CD4-positive, alpha-beta T cell (primary cell): ENCODE measurements around the gene DCUN1D3. TPM values are rescaled to one million over a fixed set of nuclear protein-coding genes. Genes with fewer than 3 reads are reported as not detected.

Source experiments
- ATAC-seq: fragments of 200-7000 bp; cut with Tn5 transposase; one replicate; pipeline ENCODE4 v1.10.0; 2022; ENCODE audit warnings: mild to moderate bottlenecking; ENCODE audit not compliant: poor library complexity
- CTCF ChIA-PET: fragments of 350-600 bp; sonication (Branson Sonifier 250); formaldehyde crosslinking; loops from one replicate; lab custom pipeline; 2021; ENCODE audit warnings: antibody characterized with exemption, inconsistent platforms; lab: Charles Lee
- POLR2A ChIA-PET: fragments of 350-600 bp; sonication (Branson Sonifier 250); formaldehyde crosslinking; loops from one replicate; lab custom pipeline; 2021; ENCODE audit warnings: antibody characterized with exemption, inconsistent platforms; lab: Charles Lee
- DNase-seq, 14 experiments: peaks; one replicate each; pipeline ENCODE4 v3.0.0-alpha.2; 2013 to 2020; ENCODE audit warnings: mixed read lengths in 2 of 14
- H3K27ac ChIP-seq, 2 donors: one replicate each; pipeline versions ENCODE4 v1.5.1 to v1.7.0; 2013; ENCODE audit warnings: low read length in 2 of 2, low read depth in 1 of 2, mild to moderate bottlenecking in 1 of 2
- H3K27me3 ChIP-seq, 2 experiments: 1 replicate in 1 of 2; 2 replicates in 1 of 2; pipeline versions ENCODE4 v1.6.1 to v1.7.0; 2013; ENCODE audit warnings: low read length in 2 of 2, control low read depth in 1 of 2, mild to moderate bottlenecking in 1 of 2, moderate library complexity in 1 of 2; ENCODE audit not compliant: insufficient read depth in 2 of 2, control insufficient read depth in 1 of 2
- H3K36me3 ChIP-seq: one replicate; pipeline ENCODE4 v1.6.1; 2013; ENCODE audit warnings: low read length, control low read depth; ENCODE audit not compliant: insufficient read depth
- H3K4me1 ChIP-seq: one replicate; pipeline ENCODE4 v1.6.1; 2013; ENCODE audit warnings: low read length, control low read depth; ENCODE audit not compliant: insufficient read depth
- H3K4me3 ChIP-seq: one replicate; pipeline ENCODE4 v1.5.1; 2013; ENCODE audit warnings: mild to moderate bottlenecking, low read length, moderate library complexity
- H3K9me3 ChIP-seq, 2 experiments: 1 replicate in 1 of 2; 2 replicates in 1 of 2; pipeline versions ENCODE4 v1.6.1 to v1.7.0; 2013; ENCODE audit warnings: low read length in 2 of 2, mild to moderate bottlenecking in 2 of 2, control low read depth in 1 of 2, moderate library complexity in 1 of 2; ENCODE audit not compliant: control insufficient read depth in 1 of 2, insufficient read depth in 1 of 2
- H3K27ac Mint-ChIP-seq: one replicate; pipeline ENCODE4 v1.8.0; 2020; ENCODE audit warnings: mixed read lengths
- H3K27me3 Mint-ChIP-seq: one replicate; pipeline ENCODE4 v1.8.0; 2021; ENCODE audit warnings: mixed read lengths
- H3K36me3 Mint-ChIP-seq: one replicate; pipeline ENCODE4 v1.8.0; 2021; ENCODE audit warnings: low read depth, mixed read lengths
- H3K4me1 Mint-ChIP-seq: one replicate; pipeline ENCODE4 v1.8.0; 2021; ENCODE audit warnings: low read depth, mixed read lengths
- H3K4me3 Mint-ChIP-seq: one replicate; pipeline ENCODE4 v1.8.0; 2020; ENCODE audit warnings: mild to moderate bottlenecking, mixed read lengths
- H3K9me3 Mint-ChIP-seq: one replicate; pipeline ENCODE4 v1.8.0; 2020; ENCODE audit warnings: mixed read lengths
- CTCF ChIP-seq: fragments of 200-600 bp; IDR thresholded peaks from one replicate; pipeline ENCODE4 v1.8.0; 2022; ENCODE audit warnings: antibody characterized with exemption, mild to moderate bottlenecking
- intact Hi-C, 2 experiments: fragments of 100-400 bp; cut with DNase I in 1 of 2; cut with micrococcal nuclease in 1 of 2; formaldehyde crosslinking; loops; one replicate each; pipeline versions ENCODE4 v1.15.1 to v1.9.0; 2023 to 2025; cut with DNase I, micrococcal nuclease
- total RNA-seq, 174 experiments: library from RNA in 2 of 174; stranded (reverse) in 2 of 174; gene quantifications; one replicate each; pipeline ENCODE4 v1.2.3 and lab custom pipeline; 2021 to 2026

Gene DCUN1D3
- total RNA-seq, 2 experiments from 2014 or later, result 1.9 TPM

GRCh38 chr16:20875355-20875650 lies 24.9 kb downstream of the DCUN1D3 start:
- H3K4me3 ChIP-seq, result no peak overlapping the region
- peaks cover 2% of the 10 kb centered on the region for H3K36me3 ChIP-seq
- H3K4me3 Mint-ChIP-seq, result no peak overlapping the region
- DNase-seq, result no peak
- no peaks in the 10 kb centered on the region for H3K9me3 ChIP-seq
- no peaks in the 10 kb centered on the region for H3K9me3 Mint-ChIP-seq
- H3K4me1 Mint-ChIP-seq, result peaks cover 53% of the 10 kb centered on the region
- CTCF ChIA-PET, result interaction anchor here (0.6 to 1.9 kb wide), 6 partner anchors 11 to 1010 kb away, joined by 3 to 12 read pairs (median 4); partner anchors contain the start of gene DCUN1D3
- no peak for TF ChIP-seq CTCF
- no peaks in the 10 kb centered on the region for H3K27me3 ChIP-seq
- no peaks in the 10 kb centered on the region for H3K27me3 Mint-ChIP-seq
- POLR2A ChIA-PET, result interaction anchor here (1.1 to 3.2 kb wide), 5 partner anchors 9 to 283 kb away, joined by 3 to 34 read pairs (median 7); partner anchors contain the start of genes DCUN1D3, ERI2, LDAF1 and LYRM1
- intact Hi-C loops, result loop anchor here (2.0 kb wide), 3 partner anchors 23 to 25 kb away; partner anchors contain the start of genes DCUN1D3 (in 1 of the 2) and LYRM1 (in 1 of the 2)
- H3K4me1 ChIP-seq, result peaks cover 19% of the 10 kb centered on the region
- no peak for ATAC-seq
- peak overlapping the region; percentile 61 for H3K27ac Mint-ChIP-seq
- H3K36me3 Mint-ChIP-seq, result no peaks in the 10 kb centered on the region
- H3K27ac ChIP-seq, result no peak overlapping the region

GRCh38 chr16:20874088-20874581 lies 26.0 kb downstream of the DCUN1D3 start:
- peak overlapping the region; percentile 70 for H3K4me3 Mint-ChIP-seq
- no peaks in the 10 kb centered on the region for H3K27me3 ChIP-seq
- ATAC-seq (no peak), DNase-seq (no peak)
- H3K4me1 ChIP-seq, result peaks cover 19% of the 10 kb centered on the region
- H3K9me3 Mint-ChIP-seq, result no peaks in the 10 kb centered on the region
- no peak for TF ChIP-seq CTCF
- H3K4me1 Mint-ChIP-seq, result peaks cover 45% of the 10 kb centered on the region
- no peaks in the 10 kb centered on the region for H3K9me3 ChIP-seq
- H3K27me3 Mint-ChIP-seq, result no peaks in the 10 kb centered on the region
- peak overlapping the region; percentile 27 to 67 for H3K27ac ChIP-seq
- peak overlapping the region; percentile 91 for H3K27ac Mint-ChIP-seq
- ChIA-PET CTCF (interaction anchor here (0.6 to 1.9 kb wide), 5 partner anchors 10 to 67 kb away, joined by 3 to 12 read pairs (median 5); partner anchors contain the start of gene DCUN1D3), POLR2A (interaction anchor here (0.7 to 3.2 kb wide), 8 partner anchors 10 to 68 kb away, joined by 3 to 34 read pairs (median 4); partner anchors contain the start of genes DCUN1D3, ERI2, LYRM1 and REXO5)
- intact Hi-C loops, result loop anchor here (2.0 kb wide), 3 partner anchors 23 to 27 kb away; partner anchors contain the start of genes DCUN1D3 (in 1 of the 2) and LYRM1 (in 1 of the 2)
- H3K36me3 ChIP-seq, result peaks cover 2% of the 10 kb centered on the region
- peak overlapping the region; percentile 27 for H3K4me3 ChIP-seq
- no peaks in the 10 kb centered on the region for H3K36me3 Mint-ChIP-seq

GRCh38 chr16:20873331-20873730 lies 26.8 kb downstream of the DCUN1D3 start:
- H3K36me3 Mint-ChIP-seq, result no peaks in the 10 kb centered on the region
- peaks cover 37% of the 10 kb centered on the region for H3K4me1 Mint-ChIP-seq
- no peak for TF ChIP-seq CTCF
- Histone ChIP-seq H3K4me3 (no peak overlapping the region), H3K4me1 (peaks cover 19% of the 10 kb centered on the region), H3K27ac (peak overlapping the region; percentile 26 to 67), H3K27me3 (no peaks in the 10 kb centered on the region), H3K9me3 (no peaks in the 10 kb centered on the region), H3K36me3 (no peaks in the 10 kb centered on the region)
- peak overlapping the region; percentile 91 for H3K27ac Mint-ChIP-seq
- ChIA-PET POLR2A (interaction anchor here (1.5 to 3.2 kb wide), 3 partner anchors 23 to 67 kb away, joined by 4 to 34 read pairs (median 8); partner anchors contain the start of genes DCUN1D3, ERI2, LYRM1 and REXO5), CTCF (interaction anchor here (1.6 kb wide), 1 partner anchor 67 kb away, joined by 3 read pairs; no protein-coding TSS in a partner anchor)
- intact Hi-C loops, result no loop called here
- H3K4me3 Mint-ChIP-seq, result no peak overlapping the region
- H3K27me3 Mint-ChIP-seq, result no peaks in the 10 kb centered on the region
- ATAC-seq, result no peak
- H3K9me3 Mint-ChIP-seq, result no peaks in the 10 kb centered on the region
- no peak for DNase-seq
